DMS 273 (cell line): ENCODE results near the gene RSBN1L.

Experiments used
- DNase-seq: peaks from one replicate; lab custom pipeline; 2025; ENCODE audit not compliant: unreplicated experiment; lab: John Stamatoyannopoulos, UW

The RSBN1L gene

DNA sequence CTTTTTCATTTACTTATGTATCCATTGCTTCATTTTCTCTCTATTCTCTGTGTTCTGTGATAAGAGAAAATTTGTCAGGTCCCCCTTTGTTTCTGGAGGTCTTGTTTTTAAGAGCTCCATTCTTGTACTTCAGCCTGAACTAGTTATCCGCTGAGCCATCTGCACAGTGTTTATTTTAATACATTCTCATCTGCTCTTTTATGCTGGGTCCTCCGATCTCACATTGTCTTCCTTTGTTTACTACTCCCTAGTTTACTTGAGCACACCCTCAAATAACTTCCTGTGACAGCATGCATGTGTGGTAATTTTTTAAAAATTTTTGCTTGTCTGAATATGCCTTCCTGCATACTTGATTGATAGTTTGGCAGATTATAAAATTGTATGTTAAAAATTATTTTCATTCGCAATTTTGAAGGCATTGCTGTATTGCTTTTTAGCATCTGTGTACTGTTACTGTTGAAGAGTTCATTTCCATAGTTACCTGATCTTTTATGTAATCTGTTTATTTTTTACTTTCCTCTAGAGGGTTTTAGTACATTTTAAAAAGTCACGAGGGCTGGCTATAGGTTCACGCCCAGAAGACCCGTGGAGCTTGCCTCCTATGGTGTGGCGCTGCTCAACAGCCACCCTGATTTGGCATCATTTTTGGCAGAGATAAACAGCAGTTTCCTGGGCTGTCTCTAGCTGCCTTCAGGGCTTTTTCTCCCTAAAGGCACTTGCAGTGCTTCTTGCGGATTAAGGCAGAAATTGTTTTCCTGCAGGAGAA is 31.9 kb downstream of the RSBN1L start:
- peak; percentile 94 for DNase-seq

DNA sequence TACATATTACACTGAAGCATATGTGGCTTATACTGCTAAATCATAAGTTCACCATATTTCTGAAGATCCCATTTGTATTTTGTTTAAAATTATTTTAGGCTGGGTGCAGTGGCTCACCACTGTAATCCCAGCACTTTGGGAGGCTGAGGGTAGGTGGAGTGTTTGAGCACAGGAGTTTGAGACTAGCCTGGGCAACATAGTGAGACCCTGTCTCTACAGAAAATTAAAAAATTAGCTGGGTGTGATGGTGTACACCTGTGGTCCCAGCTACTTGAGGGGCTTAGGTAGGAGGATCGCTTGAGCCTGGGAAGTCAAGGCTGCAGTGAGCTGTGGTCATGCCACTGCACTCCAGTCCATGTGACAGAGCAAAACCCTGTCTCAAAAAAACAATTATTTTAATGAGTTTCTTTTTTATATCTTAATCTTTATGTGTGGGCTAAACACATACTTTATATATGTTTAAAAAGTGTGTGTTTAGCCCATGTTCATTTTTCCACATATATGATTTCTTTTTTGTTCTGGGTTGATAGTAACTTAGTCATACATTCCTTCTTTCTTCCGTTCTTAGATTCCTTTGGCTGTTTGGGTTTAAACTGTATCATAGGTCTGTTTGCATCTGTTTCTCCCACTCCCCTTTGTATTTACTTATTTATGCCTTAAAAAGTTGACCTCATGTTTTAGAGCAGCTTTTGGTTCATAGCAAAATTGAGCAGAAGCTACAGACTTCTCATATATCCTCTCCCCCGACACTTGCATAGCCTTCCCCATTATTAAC is 33.5 kb downstream of the RSBN1L start:
- peak; percentile 23 for DNase-seq

DNA sequence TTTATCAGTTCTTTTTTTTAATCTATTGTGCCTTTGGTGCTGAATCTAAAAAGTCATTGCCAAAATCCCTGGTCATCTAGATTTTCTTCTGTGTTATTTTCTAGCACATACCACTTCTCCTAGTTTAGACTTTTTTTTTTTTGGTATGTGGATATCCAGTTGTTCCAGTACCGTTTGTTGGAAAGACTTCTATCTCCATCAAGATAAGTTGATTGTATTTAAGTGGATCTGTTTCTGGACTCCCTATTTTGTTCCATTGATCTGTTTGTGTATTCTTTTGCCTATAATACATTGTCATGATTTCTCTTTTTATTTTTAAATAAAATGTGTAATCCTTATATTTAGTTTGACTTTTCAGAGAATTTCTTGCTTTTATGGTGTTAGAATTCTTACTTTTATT is 35.5 kb downstream of the RSBN1L start:
- no peak for DNase-seq

DNA sequence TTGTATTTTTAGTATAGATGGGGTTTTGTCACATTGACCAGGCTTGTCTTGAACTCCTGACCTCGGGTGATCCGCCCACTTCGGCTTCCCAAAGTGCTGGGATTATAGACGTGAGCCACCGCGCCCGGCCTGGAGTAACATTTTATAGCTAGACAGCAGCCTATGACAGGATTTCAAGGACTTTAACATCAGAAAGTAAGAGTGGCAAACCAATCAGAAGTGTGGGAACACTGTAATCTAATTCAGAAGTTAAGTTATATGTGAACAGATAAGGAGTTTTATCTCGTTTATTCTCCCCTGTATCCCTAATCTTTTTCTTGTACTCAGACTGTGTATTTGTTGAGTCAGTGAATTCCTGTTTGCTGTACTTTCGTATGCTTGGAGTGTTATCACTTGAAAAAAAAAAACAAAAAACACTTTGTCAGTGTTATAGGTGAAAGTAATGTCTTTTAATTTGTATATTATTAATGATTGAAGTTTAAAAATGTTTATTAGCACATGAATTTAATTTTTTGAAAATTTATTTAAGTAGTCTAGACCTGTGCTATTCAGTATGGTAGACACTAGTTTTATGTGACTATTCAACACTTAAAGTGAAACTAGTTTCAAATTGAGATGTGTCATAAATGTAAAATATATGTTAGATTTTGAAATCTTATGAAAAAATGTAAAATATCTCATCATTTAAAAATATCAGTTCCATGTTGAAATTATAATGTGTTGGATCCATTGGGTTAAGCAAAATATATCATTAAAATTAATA is 38.6 kb downstream of the RSBN1L start:
- DNase-seq: no peak

DNA sequence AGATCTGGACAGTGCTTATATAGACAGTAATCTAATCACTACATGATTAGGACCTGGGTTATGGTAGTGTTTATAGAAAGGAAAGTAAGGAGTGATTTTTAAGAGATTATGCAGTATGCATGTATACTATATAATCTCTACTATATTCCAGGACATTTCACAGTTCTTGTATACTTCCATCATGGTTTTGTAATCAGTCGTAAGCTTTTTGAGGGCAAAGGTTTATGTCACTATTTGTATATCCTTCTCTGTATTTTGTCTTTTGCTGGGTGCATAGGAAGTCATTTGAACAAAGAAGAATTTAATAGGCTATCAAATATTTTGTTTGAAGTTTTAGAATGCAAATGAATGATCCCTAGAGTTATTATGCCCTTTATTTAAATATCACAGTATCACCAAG is 39.2 kb downstream of the RSBN1L start:
- no peak for DNase-seq

DNA sequence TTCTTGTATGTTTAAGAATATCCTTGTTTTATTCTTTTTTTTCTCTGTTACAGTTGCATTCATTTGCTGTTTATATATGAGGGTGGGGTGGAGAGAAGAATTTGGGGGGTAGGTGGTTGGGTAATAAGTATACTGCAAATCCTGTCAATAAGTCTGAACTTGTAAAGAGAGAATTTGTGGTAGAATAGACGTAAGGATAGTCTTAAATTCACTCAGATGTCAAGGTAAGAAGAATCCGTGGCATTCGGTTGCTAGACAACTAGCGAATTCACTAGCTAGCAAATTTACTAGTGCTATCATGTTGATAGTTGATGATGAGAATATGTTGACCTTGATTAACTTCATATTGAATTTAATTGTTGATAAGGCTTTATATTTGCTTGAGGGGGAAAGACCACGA is 40.7 kb downstream of the RSBN1L start:
- no peak for DNase-seq

DNA sequence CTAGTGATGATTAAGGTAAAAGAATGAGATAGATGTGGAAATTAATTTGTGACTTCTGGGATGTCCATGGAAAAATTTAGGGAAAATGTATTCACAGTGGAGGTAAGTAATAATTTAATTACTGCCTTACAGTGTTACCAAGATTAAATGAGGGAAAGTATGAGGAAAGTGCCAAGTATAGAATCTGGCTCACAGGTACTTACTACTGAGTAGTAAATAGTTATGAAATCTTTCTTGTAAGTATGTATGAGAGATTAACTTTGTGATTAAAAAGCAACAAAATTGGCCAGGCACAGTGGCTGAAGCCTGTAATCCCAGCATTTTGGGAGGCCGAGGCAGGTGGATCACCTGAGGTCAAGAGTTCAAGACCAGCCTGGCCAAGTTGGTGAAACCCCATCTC is 42.1 kb downstream of the RSBN1L start:
- no peak for DNase-seq

DNA sequence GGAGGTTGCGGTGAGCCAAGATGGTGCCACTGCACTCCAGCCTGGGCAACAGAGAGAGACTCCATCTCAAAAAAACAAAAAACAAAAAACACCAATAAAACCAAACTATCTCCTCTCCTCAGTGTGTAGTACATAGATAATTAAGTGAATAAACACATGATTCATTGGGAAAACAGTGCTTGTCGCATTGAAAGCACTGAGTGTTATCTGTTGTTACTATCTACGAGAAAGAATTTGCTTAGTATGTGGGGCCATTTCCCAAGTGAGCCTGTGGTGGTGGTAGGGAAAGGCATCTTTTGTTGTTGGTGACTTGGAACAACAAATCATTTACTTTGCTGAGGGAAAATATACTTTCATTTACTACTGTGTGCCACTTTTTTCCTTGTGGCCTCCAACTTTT is 42.6 kb downstream of the RSBN1L start:
- DNase-seq: no peak

DNA sequence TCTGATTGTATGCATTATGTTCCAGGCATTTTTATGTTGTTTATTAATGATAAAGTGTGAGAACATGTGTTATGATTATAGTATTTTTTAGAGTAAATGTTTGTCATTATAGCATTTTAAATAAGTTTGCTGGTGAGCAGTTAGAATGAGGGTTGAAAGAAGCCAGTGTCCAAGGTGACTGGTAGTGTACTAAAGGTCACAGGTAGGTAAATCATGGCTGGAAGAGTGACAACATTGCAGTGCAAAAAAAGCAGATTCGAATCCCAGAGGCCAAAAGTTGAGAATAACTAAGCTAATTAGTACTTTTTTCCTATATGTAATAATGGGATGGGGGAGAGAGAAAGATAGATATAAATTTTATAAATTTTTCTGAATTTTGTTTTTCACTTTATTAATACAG is 44.0 kb downstream of the RSBN1L start:
- DNase-seq: no peak

DNA sequence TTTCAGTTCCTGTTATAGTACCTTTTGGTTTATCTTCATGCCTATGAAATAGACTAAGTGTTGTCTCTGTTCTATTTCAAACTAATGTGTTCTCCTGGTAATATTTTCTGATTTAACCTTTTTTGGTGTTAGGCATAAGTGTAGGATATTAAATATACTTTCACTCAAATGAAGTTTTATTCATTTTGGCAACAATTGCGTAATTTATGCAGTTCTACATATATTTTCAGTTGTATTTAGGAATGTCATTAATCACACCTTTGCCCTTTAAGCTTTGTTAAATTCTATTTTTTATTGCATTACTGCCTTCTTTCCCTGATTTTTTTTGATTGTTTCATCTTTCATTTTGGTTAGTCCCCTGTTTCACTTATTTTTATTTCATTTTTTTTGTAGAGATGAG is 47.3 kb downstream of the RSBN1L start:
- no peak for DNase-seq

DNA sequence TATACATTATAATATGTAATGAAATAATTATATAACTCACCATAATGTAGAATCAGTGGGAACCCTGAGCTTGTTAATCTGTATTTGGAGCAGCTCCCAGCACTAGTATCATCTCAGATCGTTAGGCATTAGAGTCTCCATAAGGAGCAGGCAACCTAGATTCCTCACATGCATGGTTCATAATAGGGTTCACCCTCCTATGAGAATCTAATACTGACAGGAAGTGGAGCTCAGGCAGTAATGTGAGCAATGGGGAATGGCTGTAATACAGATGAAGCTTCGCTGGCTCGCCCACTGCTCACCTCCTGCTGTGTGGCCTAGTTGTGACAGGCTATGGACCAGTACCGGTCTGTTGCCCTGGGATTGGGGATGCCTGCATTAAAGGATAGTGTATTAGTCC is 49.5 kb downstream of the RSBN1L start:
- no peak for DNase-seq

DNA sequence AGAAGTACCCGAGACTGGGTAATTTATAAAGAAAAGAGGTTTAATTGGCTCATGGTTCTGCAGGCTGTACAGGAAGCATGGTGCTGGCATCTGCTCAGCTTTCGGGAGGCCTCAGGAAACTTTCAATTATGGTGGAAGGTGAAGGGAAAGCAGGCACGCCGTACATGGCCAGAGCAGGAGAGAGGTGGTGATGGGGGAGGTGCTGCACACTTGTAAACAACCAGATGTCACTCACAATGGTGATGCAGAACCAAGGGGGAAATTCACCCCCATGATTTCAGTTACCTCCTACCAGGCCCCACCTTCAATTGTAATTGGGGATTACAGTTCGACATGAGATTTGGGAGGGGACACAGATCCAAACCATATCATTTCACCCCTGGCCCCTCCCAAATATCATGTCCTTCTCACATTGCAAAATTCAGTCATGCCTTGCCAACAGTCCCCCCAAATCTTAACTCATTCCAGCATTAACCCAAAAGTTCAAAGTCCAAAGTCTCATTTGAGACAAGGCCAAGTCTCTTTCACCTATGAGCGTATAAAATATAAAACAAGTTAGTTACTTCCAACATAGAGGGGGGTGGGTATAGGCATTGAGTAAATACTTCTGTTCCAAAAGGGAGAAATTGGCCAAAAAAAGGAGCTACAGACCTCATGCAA is 50.0 kb downstream of the RSBN1L start:
- DNase-seq: no peak

DNA sequence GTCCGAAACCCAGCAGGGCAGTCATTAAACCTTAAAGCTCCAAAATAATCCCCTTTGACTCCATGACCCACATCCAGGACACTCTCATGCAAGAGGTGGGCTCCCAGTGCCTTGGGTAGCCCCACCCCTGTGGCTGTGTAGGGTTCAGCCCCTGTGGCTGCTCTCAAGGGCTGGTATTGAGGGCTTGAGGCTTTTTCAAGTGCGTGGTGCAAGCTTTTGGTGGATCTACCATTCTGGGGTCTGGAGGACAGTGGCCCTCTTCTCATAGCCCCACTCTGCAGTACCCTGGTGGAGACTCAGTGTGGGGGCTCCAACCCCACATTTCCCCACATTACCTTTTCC is 50.5 kb downstream of the RSBN1L start:
- no peak for DNase-seq

DNA sequence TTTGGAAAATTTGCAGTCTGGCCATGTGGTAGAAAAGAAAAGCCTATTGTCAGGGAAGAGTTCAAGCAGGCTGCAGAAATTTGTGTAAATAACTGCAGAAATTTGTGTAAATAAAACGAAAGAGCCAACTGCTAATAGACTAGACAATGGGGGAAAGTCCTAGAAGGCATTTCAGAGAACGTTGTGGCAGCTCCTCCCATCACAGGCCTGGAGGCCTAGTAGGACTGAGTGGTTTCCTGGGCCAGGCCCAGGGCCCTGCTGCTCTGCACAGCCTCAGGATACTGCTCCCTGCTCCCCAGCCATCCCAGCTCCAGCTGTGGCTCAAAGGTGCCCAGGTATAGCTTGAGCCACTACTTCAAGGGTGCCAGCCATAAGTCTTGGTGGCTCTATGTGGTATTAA is 50.9 kb downstream of the RSBN1L start:
- no peak for DNase-seq

DNA sequence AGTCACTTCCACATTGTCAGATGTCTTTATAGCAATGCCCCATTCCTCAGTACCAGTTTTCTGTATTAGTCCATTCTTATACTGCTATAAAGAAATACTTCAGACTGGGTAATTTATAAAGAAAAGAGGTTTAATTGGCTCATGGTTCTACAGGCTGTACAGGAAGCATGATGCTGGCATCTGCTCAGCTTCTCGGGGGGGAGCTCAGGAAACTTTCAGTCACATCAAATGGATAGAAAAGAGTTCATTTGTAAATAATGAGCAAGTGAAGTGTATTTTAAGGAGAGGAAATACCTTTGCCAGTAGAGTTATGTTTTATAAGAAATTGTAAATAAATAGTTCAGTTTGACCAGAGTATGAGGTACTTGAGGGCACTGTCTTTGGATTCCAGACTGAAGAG is 51.5 kb downstream of the RSBN1L start:
- DNase-seq: no peak

DNA sequence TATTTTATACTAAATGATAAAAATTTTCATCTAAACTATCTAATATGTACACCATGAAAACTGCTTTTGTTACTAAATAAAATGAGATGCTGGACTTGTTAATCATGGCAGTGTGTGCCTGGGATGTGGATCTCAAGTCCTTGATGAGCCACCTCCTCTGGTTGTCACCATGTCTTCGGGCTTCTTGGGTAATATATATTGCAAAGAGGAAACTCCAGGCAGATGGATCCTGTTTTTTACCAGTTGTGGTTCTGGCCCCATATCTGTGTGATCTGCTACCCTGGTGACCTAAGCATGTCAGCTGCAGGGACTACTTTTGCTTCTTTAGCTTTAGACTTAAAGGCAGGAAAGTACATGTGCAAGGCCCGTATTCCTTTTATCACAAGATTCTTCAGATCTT is 55.8 kb downstream of the RSBN1L start:
- peak; percentile 13 for DNase-seq

DNA sequence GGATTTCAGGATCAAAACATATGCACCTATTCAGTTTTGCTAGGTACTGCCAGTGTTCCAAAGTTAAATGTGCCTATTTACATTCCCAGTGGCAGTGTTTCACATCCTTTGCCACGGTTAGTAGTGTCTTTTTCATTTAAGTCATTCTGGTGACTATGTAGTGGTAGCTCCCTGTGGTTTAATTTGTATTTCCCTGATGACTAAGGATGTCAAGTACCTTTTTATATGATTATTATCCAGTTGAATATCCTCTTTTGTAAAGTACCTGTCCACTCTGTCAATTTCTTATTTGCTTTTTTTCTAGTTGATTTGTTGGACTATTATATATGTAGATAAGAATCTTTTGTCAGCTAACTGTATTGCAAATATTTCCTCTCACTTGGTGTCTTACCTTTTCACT is 56.9 kb downstream of the RSBN1L start:
- DNase-seq: no peak

DNA sequence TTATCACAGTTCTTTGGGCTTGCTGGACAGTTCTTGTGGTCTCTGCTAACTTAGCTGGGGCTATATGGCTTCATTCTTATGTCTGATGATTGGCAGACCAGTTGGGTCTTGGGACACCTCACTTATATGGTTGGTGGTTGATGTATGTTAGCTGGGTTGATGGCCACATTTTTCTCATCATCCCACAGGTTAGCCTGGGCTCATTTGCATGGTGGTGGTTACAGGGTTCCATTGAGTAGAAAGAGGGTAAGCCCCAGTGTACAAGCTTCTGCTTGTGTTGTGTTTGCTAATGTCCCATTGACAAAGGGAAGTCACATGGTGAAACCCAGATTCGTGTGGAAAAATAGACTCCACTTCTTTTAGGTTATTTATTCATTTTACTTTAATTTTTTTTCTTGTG is 61.3 kb downstream of the RSBN1L start:
- no peak for DNase-seq

DNA sequence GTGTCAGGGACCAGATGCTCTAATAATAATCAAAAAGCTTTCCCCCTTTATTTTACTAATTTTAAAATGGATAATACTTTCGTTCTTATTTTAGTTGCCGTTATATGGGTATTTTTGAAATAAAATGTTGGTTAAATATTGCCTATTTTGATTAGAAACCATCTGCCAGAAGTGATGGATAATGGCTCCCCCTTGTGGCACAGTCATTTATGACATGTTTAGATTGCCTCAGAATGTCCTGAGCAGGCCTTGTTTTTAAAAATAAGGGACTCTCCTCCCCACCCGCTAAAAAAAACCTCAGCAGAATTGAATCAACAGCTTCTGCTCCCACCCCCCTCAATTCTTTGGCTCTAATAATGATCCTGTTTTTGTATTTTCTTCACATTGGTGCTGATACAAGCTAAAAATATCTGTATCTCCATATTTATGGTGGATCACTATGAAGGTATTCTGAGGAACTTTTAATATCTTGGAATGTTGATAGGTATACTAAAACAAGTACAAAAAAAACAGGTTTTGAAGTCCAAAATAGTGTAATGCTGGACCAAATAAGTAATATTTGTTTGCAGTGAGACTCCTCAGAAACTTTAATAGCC is 63.1 kb downstream of the RSBN1L start:
- DNase-seq: peak; percentile 87

DNA sequence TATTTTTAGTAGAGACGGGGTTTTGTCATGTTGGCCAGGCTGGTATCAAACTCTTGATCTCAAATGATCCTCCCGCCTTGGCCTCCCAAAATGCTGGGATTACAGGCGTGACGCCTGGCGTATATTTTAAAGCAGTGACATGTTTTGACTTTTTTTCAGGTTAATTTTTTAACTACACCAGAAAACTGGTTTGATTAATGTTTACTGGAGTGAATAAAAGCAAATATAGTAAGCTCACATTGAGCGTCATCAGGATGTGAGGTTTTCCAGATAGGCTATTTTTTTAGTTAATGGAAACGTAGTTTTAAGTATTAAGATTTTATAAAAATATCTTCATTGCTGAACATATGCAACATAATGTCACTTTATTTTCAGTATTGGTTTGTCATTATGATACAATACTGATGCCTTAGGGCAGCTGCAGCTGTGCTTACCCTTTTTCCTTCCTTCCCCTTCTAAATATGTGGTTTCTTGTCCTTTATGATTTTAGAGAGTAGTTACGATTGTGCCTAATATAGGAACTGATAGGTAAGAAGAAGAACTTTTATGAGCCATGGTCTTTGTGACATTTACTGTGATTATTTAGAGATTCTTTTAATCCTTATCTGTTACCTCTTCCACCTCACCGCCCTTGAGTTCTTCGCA is 64.7 kb downstream of the RSBN1L start:
- DNase-seq: no peak

DNA sequence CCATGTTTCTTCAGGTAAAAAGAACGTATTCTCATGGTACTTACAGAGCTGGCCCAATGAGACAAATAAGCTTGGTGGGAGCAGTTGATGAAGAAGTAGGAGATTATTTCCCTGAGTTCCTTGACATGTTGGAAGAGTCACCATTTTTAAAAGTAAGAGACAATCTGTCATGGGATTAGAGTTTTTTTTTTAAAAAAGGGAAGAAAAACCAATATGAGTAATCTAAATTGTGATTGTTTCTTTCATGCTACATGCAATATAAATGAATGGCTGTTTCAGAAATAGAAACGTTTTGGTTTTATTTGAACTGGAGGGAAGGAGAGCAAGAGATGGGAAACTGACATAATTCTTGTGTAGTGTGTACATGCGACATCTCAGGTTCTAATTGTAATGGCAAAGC is 69.2 kb downstream of the RSBN1L start:
- DNase-seq: no peak
